Osteoblast (primary cell): ENCODE results near the gene DTX4. TPM values are rescaled to one million over a fixed set of nuclear protein-coding genes. Genes with fewer than 3 reads are reported as not detected.

ENCODE experiments used
- DNase-seq: peaks from one replicate; pipeline ENCODE4 v3.0.0; 2011; ENCODE audit warnings: low spot score, mixed read lengths; ENCODE audit not compliant: insufficient read length; ENCODE audit errors: missing footprints
- H2AFZ ChIP-seq: 2 replicates; pipeline ENCODE4 v1.6.0; 2011; ENCODE audit warnings: mild to moderate bottlenecking, low read length
- H3K27ac ChIP-seq: 2 replicates; pipeline ENCODE4 v1.5.1; 2011; ENCODE audit warnings: mild to moderate bottlenecking, low read depth, low read length, moderate library complexity
- H3K27me3 ChIP-seq: 2 replicates; pipeline ENCODE4 v1.6.0; 2012; ENCODE audit warnings: mild to moderate bottlenecking, control low read depth, inconsistent platforms, low read length, moderate library complexity; ENCODE audit not compliant: insufficient read depth
- H3K36me3 ChIP-seq: 2 replicates; pipeline ENCODE4 v1.5.1; 2011; ENCODE audit warnings: mild to moderate bottlenecking, low read length, control low read depth, moderate library complexity; ENCODE audit not compliant: insufficient read depth
- H3K4me1 ChIP-seq: 2 replicates; pipeline ENCODE4 v1.5.1; 2011; ENCODE audit warnings: mild to moderate bottlenecking, low read length, control low read depth, moderate library complexity; ENCODE audit not compliant: insufficient read depth
- H3K4me2 ChIP-seq: 2 replicates; pipeline ENCODE4 v1.6.0; 2011; ENCODE audit warnings: mild to moderate bottlenecking, low read length; ENCODE audit not compliant: insufficient read depth
- H3K4me3 ChIP-seq: fragments of 200-600 bp; sonication (generic); 3 replicates; pipeline ENCODE4 v1.5.1; 2012; ENCODE audit warnings: mild to moderate bottlenecking, low read length, inconsistent platforms; ENCODE audit not compliant: insufficient read depth
- H3K79me2 ChIP-seq: 2 replicates; pipeline ENCODE4 v1.6.0; 2012; ENCODE audit warnings: mild to moderate bottlenecking, low read length, control low read depth, inconsistent platforms; ENCODE audit not compliant: insufficient read depth
- H3K9me3 ChIP-seq: 2 replicates; pipeline ENCODE4 v1.5.1; 2011; ENCODE audit warnings: low read depth, low read length, control low read depth
- H4K20me1 ChIP-seq: 2 replicates; pipeline ENCODE4 v1.6.0; 2012; ENCODE audit warnings: mild to moderate bottlenecking, low read length, control low read depth; ENCODE audit not compliant: insufficient read depth
- CTCF ChIP-seq: IDR thresholded peaks from 2 replicates; pipeline ENCODE4 v1.5.1; 2011; ENCODE audit warnings: mild to moderate bottlenecking, low read depth, low read length, moderate library complexity; ENCODE audit errors: extremely low read depth
- total RNA-seq: library from RNA; depleted of rRNA; stranded (reverse); fragments of >200 nt; gene quantifications from 2 replicates; pipeline ENCODE4 v1.2.3, GENCODE V29; 2012

DTX4 gene
- total RNA-seq, 1 donor: under 0.01 TPM

DNA sequence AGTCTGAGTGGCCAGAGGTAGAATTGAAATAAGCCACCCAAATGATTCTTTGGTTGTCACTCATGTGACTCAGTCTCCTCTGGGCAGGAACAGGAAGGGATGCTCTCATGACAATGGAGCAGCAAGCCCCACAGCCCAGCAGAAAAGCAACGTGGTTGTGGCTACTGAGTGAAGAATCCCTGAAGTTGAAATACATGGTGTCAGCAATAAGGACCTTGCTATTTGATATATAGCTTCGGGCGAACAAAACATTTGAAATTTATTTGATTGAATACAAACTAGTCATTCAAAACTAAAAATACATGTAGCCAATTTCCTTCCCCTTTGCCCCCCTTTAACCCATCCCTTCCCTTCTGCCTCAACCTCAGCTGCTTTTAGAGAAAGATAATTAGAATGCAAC lies 14.5 kb upstream of the DTX4 start:
- TF ChIP-seq CTCF: no peak
- no peaks in the 10 kb centered on the region for H4K20me1 ChIP-seq
- DNase-seq: no peak
- H3K4me1 ChIP-seq: peaks cover 2% of the 10 kb centered on the region
- H3K79me2 ChIP-seq: no peaks in the 10 kb centered on the region
- no peak overlapping the region for H3K4me3 ChIP-seq
- no peak overlapping the region for H3K27ac ChIP-seq
- H3K9me3 ChIP-seq: no peaks in the 10 kb centered on the region
- peaks cover 7% of the 10 kb centered on the region for H3K27me3 ChIP-seq
- peaks cover 4% of the 10 kb centered on the region for H3K36me3 ChIP-seq
- no peak overlapping the region for H2AFZ ChIP-seq
- no peak overlapping the region for H3K4me2 ChIP-seq

DNA sequence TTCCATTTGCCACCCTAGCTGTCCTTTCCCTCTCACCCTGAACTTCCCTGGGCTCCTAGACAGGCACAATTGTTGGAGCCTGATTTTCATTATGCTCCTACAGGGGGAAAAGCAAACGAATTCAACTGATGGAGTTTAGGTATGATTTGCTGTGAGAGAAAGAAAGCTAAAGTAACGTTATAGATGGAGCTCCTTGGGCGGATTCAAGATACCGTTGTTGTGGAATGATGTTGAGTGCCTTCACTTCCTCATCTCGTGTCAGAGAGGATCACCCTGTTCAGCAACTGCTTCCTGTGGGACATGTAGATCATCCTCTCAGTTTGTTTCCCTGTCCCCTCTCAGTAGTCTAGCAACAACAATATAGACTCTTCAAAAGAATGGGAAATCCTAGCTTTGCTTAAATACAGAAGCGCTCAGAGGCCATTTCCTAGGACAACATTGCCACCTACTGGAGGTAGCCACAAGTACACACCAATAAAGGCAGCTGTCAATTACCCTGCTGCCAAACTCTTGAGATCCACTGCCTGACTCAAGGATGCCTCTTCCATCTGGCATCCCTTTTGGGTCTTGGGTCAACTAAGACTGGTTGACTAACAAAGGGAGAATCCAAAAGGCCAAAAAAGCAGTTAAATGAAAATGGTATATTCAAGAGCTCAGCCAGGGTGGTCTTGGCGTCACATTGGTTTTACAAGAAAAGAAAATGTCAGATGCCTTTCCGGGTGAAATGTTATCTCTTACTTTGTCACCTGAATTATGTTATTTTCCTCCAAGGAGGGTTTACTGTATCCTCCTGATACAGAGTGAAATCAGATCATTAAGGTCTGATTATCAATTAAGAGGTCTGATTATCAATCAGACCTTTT lies 13.5 kb upstream of the DTX4 start:
- H2AFZ ChIP-seq: peak overlapping the region; percentile 81
- H3K4me1 ChIP-seq: peaks cover 2% of the 10 kb centered on the region
- H3K9me3 ChIP-seq: no peaks in the 10 kb centered on the region
- peak; percentile 93 for TF ChIP-seq CTCF
- H3K79me2 ChIP-seq: no peaks in the 10 kb centered on the region
- peaks cover 7% of the 10 kb centered on the region for H3K27me3 ChIP-seq
- peak overlapping the region; percentile 23 for H3K4me3 ChIP-seq
- H3K36me3 ChIP-seq: no peaks in the 10 kb centered on the region
- no peaks in the 10 kb centered on the region for H4K20me1 ChIP-seq
- H3K27ac ChIP-seq: no peak overlapping the region
- no peak for DNase-seq
- H3K4me2 ChIP-seq: peak overlapping the region; percentile 75

DNA sequence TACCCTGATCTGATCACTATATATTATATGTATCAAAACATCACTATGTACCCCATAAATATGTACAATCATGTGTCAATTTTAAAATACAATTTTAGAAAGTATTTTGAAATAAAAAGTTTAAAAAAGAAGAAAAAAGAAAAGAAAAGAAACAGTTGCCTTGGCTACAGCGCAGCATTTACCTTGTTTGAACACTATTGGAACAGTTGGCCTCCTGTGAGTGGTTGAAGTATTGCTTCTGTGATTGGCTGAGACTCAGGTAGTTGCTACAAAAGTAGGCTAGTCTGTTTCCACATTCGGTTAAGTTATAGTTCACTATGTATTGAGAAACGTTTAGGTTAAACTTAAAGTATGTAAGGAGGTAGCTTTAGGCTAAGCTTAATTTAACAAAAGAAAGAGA lies 7.9 kb upstream of the DTX4 start:
- H3K9me3 ChIP-seq: no peaks in the 10 kb centered on the region
- no peaks in the 10 kb centered on the region for H4K20me1 ChIP-seq
- H2AFZ ChIP-seq: no peak overlapping the region
- H3K27ac ChIP-seq: no peak overlapping the region
- H3K4me1 ChIP-seq: no peaks in the 10 kb centered on the region
- H3K4me3 ChIP-seq: no peak overlapping the region
- no peak overlapping the region for H3K4me2 ChIP-seq
- peaks cover 13% of the 10 kb centered on the region for H3K27me3 ChIP-seq
- no peak for TF ChIP-seq CTCF
- no peaks in the 10 kb centered on the region for H3K36me3 ChIP-seq
- DNase-seq: no peak
- H3K79me2 ChIP-seq: no peaks in the 10 kb centered on the region

DNA sequence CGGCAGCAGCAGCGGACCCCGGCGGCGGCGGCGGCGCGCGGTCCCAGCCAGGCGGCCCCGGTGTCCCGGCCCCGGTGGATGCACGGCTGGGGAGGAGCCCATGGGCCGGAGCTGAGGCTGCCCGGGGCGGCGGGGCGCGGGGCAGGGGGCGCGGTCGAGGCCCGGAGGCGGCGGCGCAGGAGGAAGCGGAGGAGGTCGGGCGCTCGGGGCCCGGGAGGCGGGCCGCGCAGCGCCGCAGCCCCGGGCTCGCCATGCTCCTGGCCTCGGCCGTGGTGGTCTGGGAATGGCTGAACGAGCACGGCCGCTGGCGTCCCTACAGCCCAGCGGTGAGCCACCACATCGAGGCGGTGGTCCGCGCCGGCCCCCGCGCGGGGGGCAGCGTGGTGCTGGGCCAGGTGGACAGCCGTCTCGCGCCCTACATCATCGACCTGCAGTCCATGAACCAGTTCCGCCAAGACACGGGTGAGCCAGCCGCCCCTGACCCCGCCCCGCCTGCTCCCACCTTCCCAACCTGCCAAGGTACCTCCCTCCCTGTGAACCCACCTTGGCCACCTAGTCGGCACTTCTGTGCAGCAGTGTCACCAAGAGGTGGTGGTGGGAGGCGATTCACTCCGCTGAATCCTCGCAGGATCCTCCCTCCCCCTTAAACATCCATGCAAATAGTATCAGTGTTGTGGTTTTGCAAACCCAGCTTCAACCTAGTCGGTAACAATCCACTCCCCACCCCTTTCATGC lies 580 bp downstream of the DTX4 start:
- Histone ChIP-seq H3K27me3 (peaks cover 36% of the 10 kb centered on the region), H3K79me2 (no peaks in the 10 kb centered on the region), H3K4me2 (peak overlapping the region; percentile 99), H3K4me3 (peak overlapping the region; percentile 75), H2AFZ (peak overlapping the region; percentile 83), H3K9me3 (no peaks in the 10 kb centered on the region), H3K4me1 (peaks cover 14% of the 10 kb centered on the region), H4K20me1 (no peaks in the 10 kb centered on the region), H3K27ac (no peak overlapping the region), H3K36me3 (no peaks in the 10 kb centered on the region)
- DNase-seq: peak; percentile 67
- no peak for TF ChIP-seq CTCF
